Heart left ventricle (tissue), 16 donors: Measurements from ENCODE around the gene BATF3. TPM values are rescaled to one million over a fixed set of nuclear protein-coding genes. Genes with fewer than 3 reads are reported as not detected.
A peak's percentile ranks its signal among the peaks of the same experiment; 100 is the strongest.

Experiments used
- ATAC-seq, 4 donors: fragments of 200-7000 bp; cut with Tn5 transposase; one replicate each; pipeline ENCODE4 v1.9.1; 2020 to 2022; ENCODE audit warnings: moderate library complexity in 4 of 4, mild to moderate bottlenecking in 3 of 4, moderate number of reproducible peaks in 1 of 4
- DNase-seq, 5 donors: peaks; one replicate each; pipeline ENCODE4 v3.0.0-alpha.2; 2020
- H3K27ac ChIP-seq, 12 donors: fragments of 200-600 bp; sonication (generic) in 4 of 12; one replicate each; pipeline versions ENCODE4 v1.5.0 to v1.8.0; 2016 to 2022; ENCODE audit warnings: mild to moderate bottlenecking in 2 of 12
- H3K27me3 ChIP-seq, 9 donors: fragments of 200-600 bp; sonication (generic) in 2 of 9; one replicate each; pipeline versions ENCODE4 v1.5.1 to v1.8.0; 2016 to 2022; ENCODE audit warnings: mild to moderate bottlenecking in 3 of 9
- H3K36me3 ChIP-seq, 9 donors: fragments of 200-600 bp; sonication (generic) in 2 of 9; one replicate each; pipeline versions ENCODE4 v1.5.0 to v1.8.0; 2018 to 2022; ENCODE audit warnings: mild to moderate bottlenecking in 2 of 9
- H3K4me1 ChIP-seq, 12 donors: fragments of 200-600 bp; sonication (generic) in 4 of 12; one replicate each; pipeline versions ENCODE4 v1.5.0 to v1.8.0; 2016 to 2022; ENCODE audit warnings: mild to moderate bottlenecking in 3 of 12
- H3K4me3 ChIP-seq, 12 donors: fragments of 200-600 bp; sonication (generic) in 4 of 12; one replicate each; pipeline versions ENCODE4 v1.5.0 to v1.8.0; 2017 to 2022; ENCODE audit warnings: mild to moderate bottlenecking in 9 of 12, moderate library complexity in 4 of 12
- H3K9me3 ChIP-seq, 12 donors: fragments of 200-600 bp; sonication (generic) in 4 of 12; one replicate each; pipeline versions ENCODE4 v1.5.0 to v1.8.0; 2016 to 2022; ENCODE audit warnings: mild to moderate bottlenecking in 1 of 12
- CTCF ChIP-seq, 12 donors: fragments of 200-600 bp; sonication (generic) in 4 of 12; IDR thresholded peaks; one replicate each; pipeline versions ENCODE4 v1.5.0 to v1.8.0; 2018 to 2022; ENCODE audit warnings: antibody characterized with exemption in 12 of 12, mild to moderate bottlenecking in 5 of 12
- POLR2A ChIP-seq, 2 donors: fragments of 450-650 bp; IDR thresholded peaks; one replicate each; pipeline ENCODE4 v1.6.1; 2017; ENCODE audit warnings: antibody characterized with exemption in 2 of 2, mild to moderate bottlenecking in 2 of 2, moderate library complexity in 2 of 2
- whole genome bisulfite sequencing, 4 donors: extraction: QIAGEN DNeasy Blood & Tissue Kit in 2 of 4; methylation state at CpG; one replicate each; pipeline versions ENCODE4 v1.1.5 to v1.1.7; 2013 to 2018; 5-methylcytosine and 5-hydroxymethylcytosine counted together
- intact Hi-C, 10 donors: fragments of 100-400 bp; cut with DNase I; formaldehyde crosslinking; loops; one replicate each; pipeline versions ENCODE4 v1.11.1 to v1.14.2; 2022
- polyA plus RNA-seq, 2 donors: library from polyadenylated mRNA; stranded (reverse); fragments of 200-250 nt; gene quantifications; one replicate each; pipeline ENCODE4 v1.2.3, GENCODE V29; 2013
- total RNA-seq, 9 donors: library from RNA; depleted of rRNA in 2 of 9; stranded (reverse); fragments of >200 nt in 2 of 9; fragmentation: NEBNext Ultra II Directional in 3 of 9; extraction: Animal tissue kit (Norgen Biotek cat#: 25700) in 3 of 9; gene quantifications; one replicate each; pipeline versions ENCODE4 v1.1.0 to v1.2.4, GENCODE V29; 2016 to 2023
- donor health status: ischemic (EF 13 %, LVEDD 7.1; RV severe dilation, severe dysfunction).
- donor health status: healthy with polysubstance abuse.
- donor health status: DM: no; HTN: yes; CAD: no.
- donor health status: DM: no; HTN: no; CAD: no.
- donor health status: ischemic (EF 25% LVEDD 6.9; RV normal size, moderate dysfunction).
- donor health status: ischemic (EF 25% LVEDD 5.7; RV mildly dilated, moderate dysfunction).
- donor health status: healthy.
- donor health status: DM: yes; HTN: yes; CAD: no.
- donor health status: ischemic (EF 35%, LVEDD 5.7; RV mildly dilated, moderate dysfunction).
- donor health status: nonischemic (EF 11% LVEDD 7.7; RV severe dilation, severe dysfunction).
- donor health status: DM: yes; HTN: yes; CAD: no.
- donor health status: PGD.
- donor health status: ischemic (EF 29% LVEDD 5.4; RV normal size, mild dysfunction).
- donor health status: nonischemic (EF 23%, LVEDD 6.1; RV moderate dilation, normal function).

The BATF3 gene
- total and polyA plus RNA-seq, 11 donors = 0.50 to 8.9 (median 1.2) TPM; not detected in 1

- peaks cover 0 to 31% (median 15%) of the 10 kb centered on the region in 12 donors for H3K4me1 ChIP-seq
- TF ChIP-seq CTCF (IDR thresholded peaks at IDR 0.05) (no peak), POLR2A (IDR thresholded peaks at IDR 0.05) (no peak)
- intact Hi-C loops = loop anchor here in 2 of 10 donors (5.0 kb wide), 1 partner anchor 33 kb away; no protein-coding TSS in a partner anchor
- DNase-seq (peak; percentile 57 to 73 (median 62)), ATAC-seq (peak; percentile 32 to 77 (median 61))
- no peaks in the 10 kb centered on the region for H3K36me3 ChIP-seq
- WGBS, 4 donors = 0 to 1% (median 0%) methylated on average over 12 to 56 of the region's 56 CpGs
- peak overlapping the region; percentile 11 to 81 (median 68) for H3K27ac ChIP-seq
- peaks cover 0 to 30% (median 3%) of the 10 kb centered on the region in 9 donors for H3K27me3 ChIP-seq
- no peaks in the 10 kb centered on the region for H3K9me3 ChIP-seq
- H3K4me3 ChIP-seq = peak overlapping the region; percentile 32 to 71 (median 62)
Measured at GRCh38 chr1:212700223-212700891, 717 bp upstream of the BATF3 start.

- H3K4me1 ChIP-seq = peaks cover 0 to 32% (median 15%) of the 10 kb centered on the region in 12 donors
- intact Hi-C loops = no loop called here
- TF ChIP-seq POLR2A (IDR thresholded peaks at IDR 0.05) (no peak), CTCF (IDR thresholded peaks at IDR 0.05) (peak; percentile 13 to 59 (median 38))
Measured at GRCh38 chr1:212699104-212699624, 476 bp downstream of the BATF3 start.

GRCh38 chr1:212698467-212699103 lies 1.1 kb downstream of the BATF3 start:
- peaks cover 0 to 35% (median 3%) of the 10 kb centered on the region in 9 donors for H3K27me3 ChIP-seq
- no peak overlapping the region for H3K27ac ChIP-seq
- ATAC-seq = peak in 1 of 4 donors; percentile 3
- intact Hi-C loops = no loop called here
- peaks cover 0 to 6% (median 0%) of the 10 kb centered on the region in 9 donors for H3K36me3 ChIP-seq
- no peak for DNase-seq
- H3K9me3 ChIP-seq = no peaks in the 10 kb centered on the region
- TF ChIP-seq POLR2A (IDR thresholded peaks at IDR 0.05) (no peak), CTCF (IDR thresholded peaks at IDR 0.05) (no peak)
- 33 to 41% (median 35%) methylated on average over 12 of the region's 12 CpGs for WGBS, 4 donors
- H3K4me1 ChIP-seq = peaks cover 0 to 32% (median 15%) of the 10 kb centered on the region in 12 donors
- peak overlapping the region; percentile 32 to 71 (median 62) for H3K4me3 ChIP-seq

More at GRCh38 chr1:212699104-212699624, 476 bp downstream of the BATF3 start:
- Histone ChIP-seq H3K36me3 (peaks cover 0 to 6% (median 0%) of the 10 kb centered on the region in 9 donors), H3K9me3 (no peaks in the 10 kb centered on the region), H3K4me3 (peak overlapping the region; percentile 32 to 71 (median 62)), H3K27ac (peak overlapping the region in 6 of 12 donors; percentile 32 to 81 (median 75)), H3K27me3 (peaks cover 0 to 35% (median 3%) of the 10 kb centered on the region in 9 donors)
- ATAC-seq = peak; percentile 27 to 73 (median 56)
- WGBS, 4 donors = 1 to 2% (median 1%) methylated on average over 13 to 42 of the region's 42 CpGs
- DNase-seq = peak; percentile 26 to 70 (median 44)
